Measurements from ENCODE around the gene PCDHGB5.

PCDHGB5 gene
- long read RNA-seq, donor 1, full-length matches to known transcripts, result 5 of 5 reads
- long read RNA-seq, donor 1, partial matches to known transcripts, result 0 of 5 reads
- long read RNA-seq, donor 1, other reads (novel, unspliced or antisense), result 0 of 5 reads
- long read RNA-seq, donor 2, full-length matches to known transcripts, result 3 of 8 reads
- long read RNA-seq, donor 2, partial matches to known transcripts, result 5 of 8 reads
- long read RNA-seq, donor 2, other reads (novel, unspliced or antisense), result 0 of 8 reads
- long read RNA-seq, donor 3, full-length matches to known transcripts, result 5 of 5 reads
- long read RNA-seq, donor 3, partial matches to known transcripts, result 0 of 5 reads
- long read RNA-seq, donor 3, other reads (novel, unspliced or antisense), result 0 of 5 reads
- long read RNA-seq, donor 4, full-length matches to known transcripts, result 13 of 13 reads
- long read RNA-seq, donor 4, partial matches to known transcripts, result 0 of 13 reads
- long read RNA-seq, donor 4, other reads (novel, unspliced or antisense), result 0 of 13 reads
- long read RNA-seq, donor 5, full-length matches to known transcripts, result 6 of 6 reads
- long read RNA-seq, donor 5, partial matches to known transcripts, result 0 of 6 reads
- long read RNA-seq, donor 5, other reads (novel, unspliced or antisense), result 0 of 6 reads
- long read RNA-seq, donor 6, full-length matches to known transcripts, result 8 of 8 reads
- long read RNA-seq, donor 6, partial matches to known transcripts, result 0 of 8 reads
- long read RNA-seq, donor 6, other reads (novel, unspliced or antisense), result 0 of 8 reads
- long read RNA-seq, donor 7, full-length matches to known transcripts, result 13 of 13 reads
- long read RNA-seq, donor 7, partial matches to known transcripts, result 0 of 13 reads
- long read RNA-seq, donor 7, other reads (novel, unspliced or antisense), result 0 of 13 reads
- long read RNA-seq, donor 8, transcript PCDHGB5-202 (1 exons, 2,670 nt), result major isoform, 6 of 6 reads
- long read RNA-seq, donor 8, partial matches to known transcripts, result 0 of 6 reads
- long read RNA-seq, donor 8, other reads (novel, unspliced or antisense), result 0 of 6 reads

DNA sequence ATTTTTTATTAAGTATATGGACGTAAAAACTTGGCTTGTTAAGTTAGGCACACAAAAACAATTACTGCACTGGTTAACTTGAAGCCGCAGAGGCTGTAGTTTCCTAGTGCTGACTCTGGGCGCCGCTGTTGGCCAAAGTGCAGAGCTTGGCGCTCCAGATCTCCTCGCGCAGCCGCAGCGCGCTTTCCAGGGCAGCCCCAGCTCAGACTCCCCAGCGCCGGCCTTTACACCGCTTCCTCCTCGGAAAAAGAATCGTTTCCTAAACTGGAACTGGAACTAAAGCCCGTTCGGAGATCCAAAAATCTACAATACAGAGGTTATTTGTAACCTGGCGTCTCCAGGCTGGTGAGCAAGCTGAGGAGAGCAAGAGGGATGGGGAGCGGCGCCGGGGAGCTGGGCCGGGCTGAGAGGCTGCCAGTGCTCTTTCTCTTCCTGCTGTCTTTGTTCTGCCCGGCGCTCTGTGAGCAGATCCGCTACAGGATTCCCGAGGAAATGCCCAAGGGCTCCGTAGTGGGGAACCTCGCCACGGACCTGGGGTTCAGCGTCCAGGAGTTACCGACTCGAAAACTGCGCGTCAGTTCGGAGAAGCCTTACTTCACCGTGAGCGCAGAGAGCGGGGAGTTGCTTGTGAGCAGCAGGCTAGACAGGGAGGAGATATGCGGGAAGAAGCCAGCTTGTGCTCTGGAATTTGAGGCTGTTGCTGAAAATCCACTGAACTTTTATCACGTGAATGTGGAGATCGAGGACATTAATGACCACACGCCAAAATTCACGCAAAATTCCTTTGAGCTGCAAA is at the start of gene PCDHGB5:
Gene PCDHGB5 (plus strand): TSS at position 192 of the 796 bp plus-strand sequence. CDS start 181 bp downstream, at position 373.
- DNase-seq, result peak; percentile 41

DNA sequence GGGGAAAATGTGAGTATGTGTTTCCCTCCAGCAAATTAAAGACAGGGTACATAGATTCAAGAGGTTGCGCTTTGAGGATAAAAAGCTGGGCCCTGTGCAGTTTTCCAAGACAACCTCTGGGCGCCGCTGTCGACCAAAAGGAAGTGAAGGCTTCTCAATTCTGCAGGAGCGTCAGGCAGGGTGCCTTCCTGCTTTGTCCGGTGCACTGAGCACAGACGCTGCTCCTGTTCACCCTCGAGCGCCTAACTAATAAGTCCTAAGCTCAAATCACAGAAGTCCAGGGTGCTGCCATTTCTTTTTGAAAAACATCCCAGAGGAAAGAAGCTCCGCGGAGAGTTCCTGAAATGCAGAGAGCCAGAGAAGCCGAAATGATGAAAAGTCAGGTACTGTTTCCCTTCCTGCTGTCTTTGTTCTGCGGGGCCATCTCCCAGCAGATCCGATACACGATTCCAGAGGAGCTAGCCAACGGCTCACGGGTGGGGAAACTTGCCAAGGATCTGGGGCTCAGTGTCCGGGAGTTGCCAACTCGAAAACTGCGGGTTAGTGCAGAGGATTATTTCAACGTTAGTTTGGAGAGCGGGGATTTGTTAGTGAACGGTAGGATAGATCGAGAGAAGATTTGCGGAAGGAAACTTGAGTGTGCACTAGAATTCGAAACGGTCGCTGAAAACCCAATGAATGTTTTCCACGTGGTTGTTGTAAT is 47.7 kb upstream of the PCDHGB5 start, which contains the start of gene PCDHGB1:
Gene PCDHGB1 (plus strand): TSS at position 183 of the 703 bp plus-strand sequence. CDS start 162 bp downstream, at position 345.
- no peak for DNase-seq

DNA sequence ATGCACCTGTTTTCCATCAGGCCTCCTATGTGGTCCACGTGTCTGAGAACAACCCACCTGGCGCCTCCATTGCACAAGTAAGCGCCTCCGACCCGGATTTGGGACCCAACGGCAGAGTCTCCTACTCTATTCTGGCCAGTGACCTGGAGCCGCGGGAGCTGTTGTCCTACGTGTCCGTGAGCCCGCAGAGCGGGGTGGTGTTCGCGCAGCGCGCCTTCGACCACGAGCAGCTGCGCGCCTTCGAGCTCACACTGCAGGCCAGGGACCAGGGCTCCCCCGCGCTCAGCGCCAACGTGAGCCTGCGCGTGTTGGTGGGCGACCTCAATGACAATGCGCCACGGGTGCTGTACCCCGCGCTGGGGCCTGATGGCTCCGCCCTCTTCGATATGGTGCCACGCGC is 46.2 kb upstream of the PCDHGB5 start:
- no peak for DNase-seq

DNA sequence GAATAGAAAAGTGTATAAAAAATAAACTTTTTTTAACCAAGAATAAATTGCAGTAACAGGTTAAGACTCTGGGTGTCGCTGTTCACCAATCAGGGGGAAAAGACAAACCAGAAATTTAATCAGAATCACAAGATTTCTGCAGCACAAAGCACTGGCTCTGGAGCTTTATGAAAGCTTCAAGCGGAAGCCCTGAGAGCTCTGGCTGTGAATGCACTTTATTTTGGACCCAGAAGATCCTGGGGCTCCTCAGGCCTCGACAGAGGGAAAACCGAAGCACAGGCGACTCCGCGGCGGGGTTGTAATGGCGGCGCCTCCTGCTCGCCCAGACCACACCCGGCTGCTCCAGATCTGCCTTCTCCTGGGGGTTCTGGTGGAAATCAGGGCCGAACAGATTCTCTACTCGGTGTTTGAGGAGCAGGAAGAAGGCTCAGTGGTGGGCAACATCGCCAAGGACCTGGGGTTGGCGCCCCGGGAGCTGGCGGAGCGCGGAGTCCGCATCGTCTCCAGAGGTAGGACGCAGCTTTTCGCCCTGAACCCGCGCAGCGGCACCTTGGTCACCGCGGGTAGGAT is 42.8 kb upstream of the PCDHGB5 start, which contains the start of gene PCDHGA4:
Gene PCDHGA4 (plus strand): TSS at position 122 of the 570 bp plus-strand sequence. CDS start 87 bp downstream, at position 209.
- no peak for DNase-seq

DNA sequence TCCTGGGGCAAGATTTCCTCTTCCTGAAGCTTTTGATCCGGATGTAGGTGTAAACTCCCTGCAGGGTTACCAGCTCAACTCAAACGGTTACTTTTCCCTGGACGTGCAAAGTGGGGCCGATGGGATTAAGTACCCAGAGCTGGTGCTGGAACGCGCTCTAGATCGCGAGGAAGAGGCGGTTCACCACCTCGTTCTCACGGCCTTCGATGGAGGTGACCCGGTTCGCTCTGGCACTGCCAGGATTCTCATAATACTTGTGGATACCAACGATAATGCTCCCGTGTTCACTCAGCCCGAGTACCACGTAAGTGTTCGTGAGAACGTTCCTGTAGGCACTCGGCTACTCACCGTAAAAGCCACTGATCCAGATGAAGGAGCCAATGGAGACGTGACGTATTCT is 42.1 kb upstream of the PCDHGB5 start:
- DNase-seq, result no peak

DNA sequence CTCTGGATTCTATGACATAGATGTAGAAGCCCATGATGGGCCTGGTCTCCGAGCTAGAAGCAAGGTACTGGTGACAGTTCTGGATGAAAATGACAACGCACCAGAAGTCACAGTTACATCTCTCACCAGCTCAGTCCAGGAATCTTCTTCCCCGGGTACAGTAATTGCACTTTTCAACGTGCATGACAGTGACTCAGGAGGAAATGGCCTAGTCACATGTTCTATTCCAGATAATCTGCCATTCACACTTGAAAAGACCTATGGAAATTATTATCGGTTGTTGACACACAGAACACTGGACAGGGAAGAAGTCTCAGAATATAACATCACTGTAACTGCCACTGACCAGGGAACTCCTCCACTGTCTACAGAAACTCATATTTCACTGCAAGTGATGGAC is 41.6 kb upstream of the PCDHGB5 start:
- no peak for DNase-seq

DNA sequence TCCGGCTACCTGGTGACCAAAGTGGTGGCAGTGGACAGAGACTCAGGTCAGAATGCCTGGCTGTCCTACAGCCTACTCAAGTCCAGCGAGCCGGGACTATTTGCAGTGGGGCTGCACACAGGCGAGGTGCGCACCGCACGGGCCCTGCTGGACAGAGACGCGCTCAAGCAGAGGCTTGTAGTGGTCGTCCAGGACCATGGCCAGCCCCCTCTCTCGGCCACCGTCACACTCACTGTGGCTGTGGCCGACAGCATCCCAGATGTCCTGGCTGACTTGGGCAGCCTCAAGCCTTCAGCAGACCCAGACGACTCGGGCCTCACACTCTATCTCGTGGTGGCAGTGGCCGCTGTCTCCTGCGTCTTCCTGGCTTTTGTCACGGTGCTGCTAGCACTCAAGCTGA is 40.8 kb upstream of the PCDHGB5 start:
- no peak for DNase-seq

DNA sequence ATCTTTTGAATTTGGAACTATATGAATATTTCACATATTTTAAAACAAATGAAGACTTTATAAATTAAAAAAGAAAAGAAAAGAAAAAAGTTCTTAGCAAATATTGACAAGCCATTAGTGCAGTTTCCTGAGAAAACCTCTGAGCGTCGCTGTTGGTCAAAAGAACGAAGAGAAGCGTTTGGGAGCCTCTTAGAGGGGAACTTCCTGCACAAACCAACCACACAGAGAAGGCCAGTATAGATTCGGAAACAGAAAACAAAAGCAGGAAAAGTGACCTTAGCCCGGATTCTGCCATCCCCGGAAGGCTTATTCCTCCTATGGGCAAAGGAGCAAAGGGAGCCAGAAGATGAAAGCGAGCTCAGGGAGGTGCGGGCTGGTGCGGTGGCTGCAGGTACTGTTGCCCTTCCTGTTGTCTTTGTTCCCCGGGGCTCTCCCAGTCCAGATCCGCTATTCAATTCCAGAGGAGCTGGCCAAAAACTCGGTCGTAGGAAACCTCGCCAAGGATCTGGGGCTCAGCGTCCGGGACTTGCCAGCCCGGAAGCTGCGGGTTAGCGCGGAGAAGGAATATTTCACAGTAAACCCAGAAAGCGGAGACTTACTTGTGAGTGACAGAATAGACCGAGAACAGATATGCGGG is 37.8 kb upstream of the PCDHGB5 start, which contains the start of gene PCDHGB2:
Gene PCDHGB2 (plus strand): TSS at position 205 of the 637 bp plus-strand sequence. CDS start 142 bp downstream, at position 347.
- DNase-seq, result peak; percentile 8

DNA sequence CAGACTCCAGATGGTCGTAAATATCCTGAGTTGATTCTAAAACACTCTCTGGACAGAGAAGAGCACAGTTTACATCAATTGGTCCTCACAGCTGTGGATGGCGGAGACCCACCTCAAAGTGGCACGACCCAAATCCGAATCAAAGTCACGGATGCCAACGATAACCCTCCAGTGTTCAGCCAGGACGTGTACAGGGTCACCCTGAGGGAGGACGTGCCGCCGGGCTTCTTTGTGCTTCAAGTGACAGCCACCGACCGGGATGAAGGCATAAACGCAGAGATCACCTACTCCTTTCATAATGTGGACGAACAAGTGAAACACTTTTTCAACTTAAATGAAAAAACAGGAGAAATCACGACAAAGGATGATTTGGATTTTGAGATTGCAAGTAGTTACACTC is 37.1 kb upstream of the PCDHGB5 start:
- no peak for DNase-seq

DNA sequence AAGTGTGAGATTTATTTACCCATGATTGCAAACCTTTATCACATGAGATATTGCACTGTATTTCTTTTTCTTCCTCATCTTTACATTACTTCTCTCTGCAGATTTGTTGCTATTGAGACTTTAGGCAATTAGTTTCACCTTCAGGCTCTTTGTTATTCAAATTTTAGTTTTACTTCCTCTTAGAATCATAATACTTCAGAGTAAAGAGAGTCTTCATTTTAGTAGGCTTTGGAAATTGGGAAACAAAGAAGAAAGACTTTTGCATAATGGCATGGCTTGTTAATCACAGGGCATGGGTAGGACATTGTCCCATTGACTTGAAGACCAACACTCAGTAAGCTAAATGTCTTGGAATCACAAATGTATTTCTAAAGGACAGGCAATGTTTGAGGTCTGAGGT is 35.0 kb upstream of the PCDHGB5 start:
- DNase-seq, result no peak

DNA sequence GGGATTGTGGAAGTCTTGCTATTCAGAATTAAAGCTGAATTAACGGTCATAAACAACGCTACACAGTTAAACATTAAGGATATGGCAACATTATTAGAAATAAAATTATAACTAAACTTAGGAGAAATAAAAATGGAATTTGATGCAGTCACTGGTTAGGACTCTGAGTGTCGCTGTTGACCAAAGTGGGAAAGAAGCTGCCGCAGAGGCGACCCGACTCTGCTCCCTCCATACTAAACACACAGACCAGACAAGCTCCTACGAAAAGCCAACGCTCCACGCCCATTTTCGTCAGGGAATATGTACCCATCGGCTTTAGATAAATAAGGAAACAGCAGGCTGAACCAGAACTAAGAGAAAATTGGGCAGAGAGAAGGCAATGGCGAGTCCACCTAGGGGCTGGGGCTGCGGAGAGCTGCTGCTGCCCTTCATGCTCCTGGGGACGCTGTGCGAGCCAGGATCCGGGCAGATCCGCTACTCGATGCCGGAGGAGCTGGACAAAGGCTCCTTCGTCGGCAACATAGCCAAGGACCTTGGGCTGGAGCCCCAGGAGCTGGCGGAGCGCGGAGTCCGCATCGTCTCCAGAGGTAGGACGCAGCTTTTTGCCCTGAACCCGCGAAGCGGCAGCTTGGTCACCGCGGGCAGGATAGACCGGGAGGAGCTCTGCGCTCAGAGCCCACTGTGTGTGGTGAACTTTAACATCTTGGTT is 33.6 kb upstream of the PCDHGB5 start, which contains the start of gene PCDHGA5:
Gene PCDHGA5 (plus strand): TSS at position 211 of the 709 bp plus-strand sequence. CDS start 169 bp downstream, at position 380.
- peak; percentile 22 for DNase-seq

DNA sequence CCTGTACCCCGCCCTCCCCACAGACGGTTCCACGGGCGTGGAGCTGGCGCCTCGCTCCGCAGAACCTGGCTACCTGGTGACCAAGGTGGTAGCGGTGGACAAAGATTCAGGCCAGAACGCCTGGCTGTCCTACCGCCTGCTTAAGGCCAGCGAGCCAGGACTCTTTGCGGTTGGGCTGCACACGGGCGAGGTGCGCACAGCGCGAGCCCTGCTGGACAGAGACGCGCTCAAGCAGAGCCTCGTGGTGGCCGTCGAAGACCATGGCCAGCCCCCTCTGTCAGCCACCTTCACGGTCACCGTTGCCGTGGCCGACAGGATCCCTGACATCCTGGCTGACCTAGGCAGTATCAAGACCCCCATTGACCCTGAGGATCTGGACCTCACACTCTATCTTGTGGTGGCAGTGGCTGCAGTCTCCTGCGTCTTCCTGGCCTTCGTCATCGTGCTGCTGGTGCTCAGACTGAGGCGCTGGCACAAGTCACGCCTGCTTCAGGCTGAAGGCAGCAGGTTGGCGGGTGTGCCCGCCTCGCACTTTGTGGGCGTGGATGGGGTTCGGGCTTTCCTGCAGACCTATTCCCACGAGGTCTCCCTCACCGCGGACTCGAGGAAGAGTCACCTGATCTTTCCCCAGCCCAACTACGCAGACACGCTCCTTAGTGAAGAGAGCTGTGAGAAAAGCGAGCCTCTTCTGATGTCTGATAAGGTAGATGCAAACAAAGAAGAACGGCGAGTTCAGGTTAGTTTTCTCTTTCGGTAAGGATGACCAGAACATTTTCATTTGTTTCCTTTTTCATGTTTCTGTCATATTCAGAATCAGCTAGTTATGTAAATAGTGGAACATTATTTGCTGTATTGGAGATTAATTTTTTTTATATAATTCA is 31.5 kb upstream of the PCDHGB5 start:
- no peak for DNase-seq

DNA sequence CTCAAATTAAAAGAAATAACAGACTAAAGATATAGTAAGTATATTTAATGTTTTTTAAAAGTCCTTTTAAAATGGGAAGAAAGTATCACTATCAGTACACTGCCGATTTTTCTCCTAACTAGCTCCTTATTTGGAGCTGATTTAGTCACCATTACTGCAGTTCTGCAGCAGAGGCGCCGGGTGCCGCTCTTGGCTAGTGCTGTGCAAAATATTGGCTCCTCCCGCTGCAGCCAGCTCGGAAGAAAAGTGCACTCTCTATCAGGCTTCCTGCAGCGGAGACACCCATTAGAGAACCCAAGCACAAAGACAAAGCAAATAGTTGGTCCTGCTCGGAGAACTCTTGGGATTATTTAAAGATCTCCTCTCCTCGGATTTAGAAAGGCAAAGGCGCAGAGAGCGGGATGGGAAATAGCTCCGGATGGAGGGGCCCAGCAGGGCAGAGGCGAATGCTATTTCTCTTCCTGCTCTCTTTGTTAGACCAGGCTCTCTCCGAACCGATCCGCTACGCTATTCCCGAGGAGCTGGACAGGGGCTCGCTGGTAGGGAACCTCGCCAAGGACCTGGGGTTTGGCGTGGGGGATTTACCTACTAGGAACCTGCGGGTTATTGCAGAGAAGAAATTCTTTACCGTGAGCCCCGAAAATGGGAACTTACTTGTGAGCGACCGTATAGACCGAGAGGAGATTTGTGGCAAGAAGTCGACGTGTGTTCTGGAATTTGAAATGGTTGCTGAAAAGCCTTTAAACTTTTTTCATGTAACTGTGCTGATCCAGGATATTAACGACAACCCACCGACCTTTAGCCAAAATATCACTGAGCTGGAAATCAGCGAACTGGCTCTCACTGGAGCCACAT is 27.5 kb upstream of the PCDHGB5 start, which contains the start of gene PCDHGB3:
Gene PCDHGB3 (plus strand): TSS at position 249 of the 855 bp plus-strand sequence. CDS start 153 bp downstream, at position 402.
- no peak for DNase-seq

DNA sequence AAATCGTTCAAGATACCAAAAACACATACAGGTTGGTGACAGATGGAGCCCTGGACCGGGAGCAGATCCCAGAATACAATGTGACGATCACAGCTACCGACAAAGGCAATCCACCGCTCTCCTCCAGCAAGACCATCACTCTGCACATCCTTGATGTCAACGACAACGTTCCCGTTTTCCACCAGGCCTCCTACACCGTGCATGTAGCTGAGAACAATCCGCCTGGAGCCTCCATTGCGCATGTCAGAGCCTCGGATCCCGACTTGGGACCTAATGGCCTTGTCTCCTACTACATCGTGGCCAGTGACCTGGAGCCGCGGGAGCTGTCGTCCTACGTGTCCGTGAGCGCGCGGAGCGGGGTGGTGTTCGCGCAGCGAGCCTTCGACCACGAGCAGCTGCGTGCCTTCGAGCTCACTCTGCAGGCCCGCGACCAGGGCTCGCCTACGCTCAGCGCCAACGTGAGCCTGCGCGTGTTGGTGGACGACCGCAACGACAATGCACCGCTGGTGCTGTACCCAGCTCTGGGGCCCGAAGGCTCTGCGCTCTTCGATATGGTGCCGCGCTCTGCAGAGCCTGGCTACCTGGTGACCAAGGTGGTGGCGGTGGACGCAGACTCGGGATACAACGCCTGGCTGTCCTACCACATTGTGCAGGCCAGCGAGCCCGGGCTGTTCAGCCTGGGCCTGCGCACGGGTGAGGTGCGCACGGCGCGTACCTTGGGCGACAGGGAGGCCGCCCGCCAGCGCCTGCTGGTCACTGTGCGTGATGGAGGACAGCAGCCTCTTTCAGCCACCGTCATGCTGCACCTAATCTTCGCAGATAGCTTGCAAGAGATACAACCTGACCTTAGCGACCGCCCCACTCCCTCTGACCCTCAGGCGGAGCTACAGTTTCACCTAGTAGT is 25.9 kb upstream of the PCDHGB5 start:
- no peak for DNase-seq

DNA sequence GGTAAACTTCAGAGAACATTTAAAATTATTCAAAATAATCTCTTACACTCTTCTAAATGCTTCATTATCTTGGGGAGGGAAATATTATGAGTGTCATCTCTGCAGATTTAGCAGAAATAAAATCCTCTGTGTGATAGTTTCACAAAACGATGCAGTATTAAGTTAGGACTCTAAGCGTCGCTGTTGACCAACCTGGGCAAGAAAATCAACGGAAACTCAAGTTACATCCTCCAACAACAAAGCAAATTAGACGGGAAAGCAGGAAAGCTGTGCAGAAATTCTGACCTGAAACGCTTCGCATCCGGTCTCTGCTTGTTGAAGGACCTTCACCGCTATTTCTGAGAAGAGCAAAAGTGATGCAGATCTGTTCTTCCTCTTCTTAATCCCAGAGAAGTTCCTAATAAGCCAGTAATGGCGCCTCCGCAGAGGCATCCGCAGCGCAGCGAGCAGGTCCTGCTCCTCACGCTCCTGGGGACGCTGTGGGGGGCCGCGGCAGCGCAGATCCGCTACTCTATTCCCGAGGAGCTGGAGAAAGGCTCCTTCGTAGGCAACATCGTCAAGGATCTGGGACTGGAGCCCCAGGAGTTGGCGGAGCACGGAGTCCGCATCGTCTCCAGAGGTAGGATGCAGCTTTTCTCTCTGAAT is 24.0 kb upstream of the PCDHGB5 start, which contains the start of gene PCDHGA6:
Gene PCDHGA6 (plus strand): TSS at position 219 of the 645 bp plus-strand sequence. CDS start 193 bp downstream, at position 412.
- DNase-seq, result peak; percentile 41

Measured in right kidney (tissue), 9 donors.